GM21723 (cell line): ENCODE results near the gene SLC43A2.
"Not testable (repeated sequence)": the region's sequence is repeated elsewhere in the genome, so short reads cannot be mapped to it uniquely, and the experiment has no call there.

Source experiments
- ATAC-seq: cut with Tn5 transposase; IDR thresholded peaks from one replicate; pipeline ENCODE4 v1.9.1; 2021; ENCODE audit warnings: mild to moderate bottlenecking, moderate library complexity; ENCODE audit not compliant: unreplicated experiment

The SLC43A2 gene

DNA sequence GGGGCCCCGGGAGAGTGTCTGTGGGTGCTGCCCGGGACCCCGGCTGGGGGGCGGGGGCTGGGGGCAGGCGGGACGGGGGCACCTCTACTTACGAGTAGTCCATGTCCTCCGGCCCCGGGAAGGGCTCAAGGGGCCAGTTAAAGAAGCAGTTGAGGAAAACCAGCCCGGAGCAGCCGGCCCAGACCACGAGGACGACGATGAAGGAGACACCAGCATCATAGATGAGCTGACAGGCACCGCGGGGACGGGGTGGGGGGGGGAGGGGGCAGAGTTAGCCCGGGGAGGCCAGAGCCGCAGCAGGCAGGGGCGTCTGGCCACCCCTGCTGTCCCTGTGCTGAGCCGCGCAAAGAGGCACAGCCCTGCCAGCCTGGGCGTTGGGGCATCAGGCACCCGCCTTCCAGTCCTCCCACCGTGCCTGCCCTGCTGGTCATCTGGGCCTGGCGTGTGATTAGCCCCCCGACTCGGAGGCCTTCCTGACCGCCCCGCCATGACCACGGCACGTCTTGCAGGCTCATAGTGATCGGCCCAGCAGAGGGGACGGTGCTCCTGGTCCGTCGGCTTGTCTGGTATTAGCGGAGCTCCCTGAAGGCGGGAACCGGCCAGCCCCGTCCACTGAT lies 37.1 kb downstream of the SLC43A2 start:
- ATAC-seq: no peak

DNA sequence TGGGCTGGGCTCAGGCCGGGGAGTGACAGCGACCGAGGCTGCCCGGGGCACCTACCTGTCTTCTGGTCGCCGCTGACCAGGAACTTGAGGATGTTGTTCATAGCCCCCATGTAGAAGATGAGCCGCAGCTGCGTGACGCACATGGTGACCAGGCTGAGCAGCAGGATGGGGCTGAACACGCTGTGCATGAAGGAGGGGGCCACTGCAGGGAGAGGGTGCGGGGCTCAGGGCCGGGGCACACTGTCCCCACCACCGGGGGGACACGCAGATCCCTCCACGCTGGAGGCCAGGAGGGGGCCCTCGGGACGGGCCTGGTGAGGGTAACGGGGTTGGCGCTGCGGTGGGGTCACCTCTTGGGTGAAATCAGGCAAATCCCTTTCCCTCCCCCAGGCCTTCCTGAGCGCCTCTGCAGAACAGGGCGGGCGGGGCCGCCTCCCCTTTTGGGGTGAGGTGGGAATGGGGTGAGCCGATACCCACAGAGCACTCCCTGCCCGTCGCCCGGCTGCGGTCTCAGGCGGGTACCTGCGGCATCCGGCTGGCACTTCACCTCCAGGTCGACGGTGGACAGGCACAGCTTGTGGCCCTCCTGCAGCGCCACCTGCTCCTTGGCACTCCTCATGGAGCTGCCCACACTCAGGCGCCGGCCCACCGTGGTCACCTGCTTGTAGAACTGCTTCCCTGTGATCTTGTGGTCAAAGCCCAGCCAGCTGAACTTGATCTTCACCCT lies 37.7 kb downstream of the SLC43A2 start:
- ATAC-seq: no peak

DNA sequence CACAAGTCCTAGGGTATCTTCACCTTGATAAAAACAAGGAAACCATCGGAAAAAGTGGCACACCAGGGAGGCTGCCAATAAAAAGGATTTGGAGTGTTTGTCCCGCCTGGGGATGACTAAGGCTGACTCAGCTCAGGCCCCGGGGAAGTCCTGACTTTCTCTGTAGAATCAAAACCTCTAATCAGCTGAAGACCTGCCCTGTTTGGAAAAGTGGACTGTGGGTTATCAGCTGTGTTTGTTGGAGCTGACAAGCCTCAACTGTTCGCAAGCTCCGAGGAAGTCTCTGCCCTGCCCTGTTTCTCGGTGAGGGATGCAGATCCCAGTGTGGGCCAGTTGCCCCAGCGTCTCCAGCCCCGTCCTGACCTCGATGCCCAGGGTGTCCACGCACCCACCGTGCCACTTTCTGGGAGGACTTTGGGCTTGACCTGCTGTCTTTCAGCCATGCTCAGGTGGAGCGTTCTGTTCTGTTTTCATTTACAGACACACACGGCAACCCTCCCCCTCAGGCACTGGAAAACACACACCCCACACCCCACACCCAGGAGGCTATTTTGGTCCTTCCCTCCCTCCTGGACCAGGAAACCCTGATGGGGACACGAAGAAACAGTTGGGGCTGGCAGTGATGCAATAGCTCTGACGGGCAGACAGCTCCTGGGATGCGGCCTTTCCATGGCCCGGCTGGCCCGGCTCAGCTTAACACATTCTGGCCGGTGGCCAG lies 38.4 kb downstream of the SLC43A2 start:
- no peak for ATAC-seq

DNA sequence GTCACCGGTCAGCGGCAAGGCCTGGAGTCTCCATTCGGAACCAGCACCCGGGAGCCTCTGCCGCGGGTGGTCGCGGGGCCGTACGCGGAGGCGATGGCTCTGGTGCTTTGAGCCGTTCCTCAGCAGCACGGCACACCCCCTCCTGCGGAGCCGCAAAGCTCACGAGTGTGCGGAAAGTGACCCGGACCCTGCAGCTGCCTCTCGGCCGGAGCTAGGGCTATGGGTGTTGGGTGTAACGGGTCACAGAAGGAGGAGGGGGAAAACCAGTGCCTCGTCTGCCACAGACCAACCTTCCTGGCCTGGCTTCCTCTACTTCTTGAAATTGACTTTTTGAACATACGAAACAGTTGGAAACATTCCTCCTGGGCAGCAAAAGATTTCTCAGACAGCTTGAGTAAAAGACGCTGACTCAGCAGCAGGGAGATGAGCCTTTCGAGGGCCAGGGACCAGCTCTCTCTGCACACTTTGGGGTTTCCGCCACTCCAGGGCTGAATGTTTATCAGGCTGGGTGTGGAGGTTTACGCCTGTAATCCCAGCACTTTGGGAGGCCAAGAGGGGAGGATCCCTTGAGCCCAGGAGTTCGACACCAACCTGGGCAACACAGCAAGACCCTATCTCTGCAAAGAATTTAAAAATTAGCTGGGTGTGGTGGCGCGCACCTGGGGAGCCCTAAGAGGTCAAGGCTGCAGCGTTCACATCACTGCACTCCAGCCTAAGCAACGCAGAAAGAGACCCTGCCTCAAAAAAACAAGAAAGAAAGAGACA lies 39.6 kb downstream of the SLC43A2 start:
- no peak for ATAC-seq

- no peak for ATAC-seq
Observed at GRCh38 chr17:1584167-1584566, 44.5 kb downstream of the SLC43A2 start.

DNA sequence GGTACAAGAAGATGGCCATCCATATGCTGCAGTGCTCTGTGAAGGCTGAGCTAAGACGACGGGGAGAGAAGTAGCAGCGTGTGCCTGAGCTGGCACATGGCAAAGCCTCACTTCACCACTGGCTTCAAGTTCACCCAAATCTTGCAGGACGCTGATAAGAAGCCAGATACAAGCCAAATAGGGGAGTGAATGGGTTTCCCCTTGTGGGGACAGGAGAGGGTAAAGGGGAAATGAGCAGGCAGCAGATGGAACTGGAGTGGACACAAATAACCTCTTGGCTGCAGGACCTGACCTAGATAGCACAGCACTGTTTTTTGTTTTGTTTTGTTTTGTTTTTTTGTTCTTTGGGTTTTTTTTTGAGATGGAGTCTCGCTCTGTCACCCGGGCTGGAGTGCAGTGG lies 45.1 kb downstream of the SLC43A2 start:
- ATAC-seq: no peak

GRCh38 chr17:1582374-1582773 lies 46.3 kb downstream of the SLC43A2 start:
- ATAC-seq: no peak

- no peak for ATAC-seq
Observed at GRCh38 chr17:1580979-1581676, 47.5 kb downstream of the SLC43A2 start.

GRCh38 chr17:1578029-1578428 lies 50.6 kb downstream of the SLC43A2 start:
- no peak for ATAC-seq

DNA sequence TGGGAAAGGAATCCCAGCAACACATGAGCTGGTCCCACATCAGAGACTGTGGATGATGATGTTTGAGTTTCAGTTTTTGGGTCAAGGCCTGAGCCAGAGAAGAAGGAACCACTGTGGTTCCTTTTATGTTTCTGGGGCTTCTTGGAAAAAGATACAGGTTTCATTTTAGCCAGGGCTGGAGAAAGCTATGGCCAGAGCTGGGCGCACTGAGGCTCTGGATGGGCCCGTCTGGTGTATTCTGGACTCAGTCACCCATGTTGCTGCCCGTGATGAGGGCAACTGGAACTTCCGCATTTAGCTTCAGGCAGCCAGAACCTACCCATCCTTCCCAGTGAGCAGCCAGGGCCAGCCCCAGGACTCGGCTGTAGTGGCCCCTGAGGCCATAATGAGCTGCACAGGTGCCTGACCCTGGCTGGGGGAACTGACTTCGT lies 51.0 kb downstream of the SLC43A2 start:
- ATAC-seq: no peak

- no peak for ATAC-seq
Observed at GRCh38 chr17:1577182-1577581, 51.5 kb downstream of the SLC43A2 start.

- ATAC-seq: no peak
Observed at GRCh38 chr17:1576500-1576899, 52.1 kb downstream of the SLC43A2 start.

GRCh38 chr17:1574697-1575471 lies 53.8 kb downstream of the SLC43A2 start:
- no peak for ATAC-seq

GRCh38 chr17:1573932-1574696 lies 54.5 kb downstream of the SLC43A2 start:
- ATAC-seq: no peak

GRCh38 chr17:1572646-1573045 lies 56.0 kb downstream of the SLC43A2 start:
- ATAC-seq: not testable (repeated sequence)

- no peak for ATAC-seq
Observed at GRCh38 chr17:1571341-1571704, 57.3 kb downstream of the SLC43A2 start.

DNA sequence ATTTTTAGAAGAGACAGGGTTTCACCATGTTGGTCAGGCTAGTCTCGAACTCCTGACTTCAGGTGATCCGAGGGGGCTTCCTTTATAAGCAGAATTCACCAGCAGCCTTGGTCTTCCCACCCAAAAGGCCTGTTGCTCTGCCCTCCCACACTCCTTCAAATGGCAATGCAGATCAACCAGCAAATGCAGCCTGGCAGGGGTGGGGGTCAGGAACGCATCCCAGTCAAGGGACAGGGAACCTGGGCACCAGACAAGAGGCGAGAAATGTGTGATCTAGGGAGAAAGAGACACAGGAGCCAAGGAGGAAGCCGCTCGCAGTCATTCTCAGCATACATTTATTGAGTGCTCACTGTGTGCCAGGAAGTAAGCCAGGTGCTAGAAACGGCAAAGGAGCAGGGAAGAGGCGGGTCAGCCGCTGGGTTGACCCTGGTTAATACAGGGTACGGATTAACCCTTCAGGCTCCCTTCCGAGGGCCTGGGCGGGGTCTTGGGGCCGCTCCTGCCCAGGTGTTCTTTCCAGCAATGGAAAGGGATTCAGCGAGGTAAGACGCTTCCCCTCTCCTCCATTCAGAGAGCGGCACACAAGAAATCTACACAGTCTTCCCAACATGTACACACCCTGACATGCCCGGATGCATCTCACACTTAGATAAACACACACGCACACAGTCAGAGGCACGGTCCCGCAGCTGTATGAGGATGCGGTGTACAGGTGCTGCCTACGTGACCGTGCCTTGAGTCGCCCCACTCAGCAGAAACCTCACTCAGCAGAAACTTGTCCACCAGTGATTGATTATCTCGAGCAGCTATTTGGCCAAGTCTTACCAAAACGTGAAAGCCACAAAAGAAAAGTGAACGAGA lies 59.5 kb downstream of the SLC43A2 start:
- no peak for ATAC-seq

- ATAC-seq: no peak
Observed at GRCh38 chr17:1566505-1567199, 62.0 kb downstream of the SLC43A2 start.
